A549 treated with DMSO at 1 μM for 4 hours (cell line): Measurements from ENCODE around the gene RANBP9. TPM values are rescaled to one million over a fixed set of nuclear protein-coding genes. Genes with fewer than 3 reads are reported as not detected.

Experiments
- total RNA-seq: library from RNA; stranded (reverse); fragments of 200-300 nt; extraction: Qiagen RNA extraction; gene quantifications from 5 replicates; pipeline ENCODE4 v1.2.3, GENCODE V29; 2022; ENCODE audit warnings: low read depth

Gene RANBP9
- total RNA-seq, result 11.8 to 16.5 TPM (median 14.4 TPM) in 5 replicates

DNA sequence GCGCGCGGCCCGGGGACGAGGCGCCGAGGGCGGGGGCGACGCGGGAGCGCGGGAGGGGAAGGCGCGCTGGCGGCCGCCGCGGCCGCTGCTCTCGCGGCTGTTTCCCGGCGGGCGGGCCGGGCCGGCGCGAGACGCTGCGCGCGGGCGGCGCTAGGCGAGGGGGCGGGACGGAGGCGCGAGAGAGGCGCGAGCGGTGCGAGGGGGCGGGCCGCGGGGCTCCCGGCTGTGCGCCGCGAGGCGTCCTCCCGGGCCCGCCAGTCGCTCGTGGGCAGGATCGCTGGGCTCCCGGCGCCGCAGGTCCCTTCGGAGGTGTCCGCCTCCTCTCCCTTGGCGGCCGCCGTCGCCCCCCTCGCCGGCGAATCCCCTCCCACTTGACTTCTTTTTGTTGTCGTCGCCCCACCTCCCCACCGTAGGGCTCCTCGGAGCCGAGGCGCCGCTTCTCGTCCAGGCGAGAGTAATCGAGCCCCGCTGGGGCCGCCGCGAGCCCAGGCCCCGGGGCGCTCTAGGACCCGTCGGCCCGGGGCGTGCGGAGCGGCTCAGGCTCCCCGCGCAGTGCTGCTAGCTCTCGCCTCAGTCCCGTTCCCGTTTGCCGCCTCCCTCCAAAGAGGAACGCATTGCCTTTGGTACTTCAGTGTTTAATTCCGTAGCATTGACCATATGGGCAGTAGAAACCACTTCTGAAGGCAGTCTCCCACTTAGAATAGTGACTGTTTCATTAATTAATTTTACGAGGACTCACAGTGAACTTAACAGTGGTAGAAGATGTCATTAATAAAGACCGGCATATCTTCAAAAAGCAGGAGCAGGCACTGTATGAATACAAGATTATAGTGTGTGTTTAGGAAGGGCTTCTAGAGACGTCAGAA, at the start of gene RANBP9:
RANBP9 (minus strand) TSS at position 103 of the 866 bp plus-strand sequence. CDS start 330 bp downstream, outside the sequence.

DNA sequence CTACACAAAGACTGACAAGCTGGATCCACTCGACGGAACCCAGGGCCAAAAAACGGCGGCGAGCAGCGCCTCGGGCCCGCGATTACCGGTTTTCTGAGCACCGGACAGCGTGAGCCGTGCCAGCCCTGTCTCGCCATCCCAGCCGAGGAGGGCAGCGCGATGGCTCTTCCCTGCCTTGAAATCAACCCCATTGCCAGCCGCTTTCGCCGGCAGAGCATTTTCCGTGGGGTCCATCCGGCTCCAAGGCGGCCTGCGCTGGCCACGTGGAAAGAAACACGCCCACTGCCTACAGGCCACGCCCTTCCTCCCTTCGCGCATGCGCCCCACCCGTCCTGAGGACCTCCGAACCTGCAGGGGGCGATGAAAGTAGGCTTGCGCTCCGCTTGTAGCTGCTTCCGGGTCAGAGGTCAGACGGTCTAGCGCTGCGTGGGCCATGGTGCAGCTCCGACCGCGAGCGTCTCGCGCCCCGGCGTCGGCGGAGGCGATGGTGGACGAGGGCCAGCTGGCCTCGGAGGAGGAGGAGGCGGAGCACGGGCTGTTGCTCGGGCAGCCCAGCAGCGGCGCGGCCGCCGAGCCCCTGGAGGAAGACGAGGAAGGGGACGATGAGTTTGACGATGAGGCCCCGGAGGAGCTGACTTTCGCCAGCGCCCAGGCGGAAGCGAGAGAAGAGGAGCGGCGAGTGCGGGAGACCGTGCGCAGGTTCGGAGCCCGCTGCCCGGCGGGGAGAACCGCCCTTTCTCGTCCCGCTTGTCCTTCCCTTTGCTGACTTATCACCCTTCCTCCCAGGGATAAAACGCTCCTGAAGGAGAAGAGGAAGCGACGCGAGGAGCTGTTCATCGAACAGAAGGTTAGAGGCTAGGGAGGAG, 96.5 kb downstream of the RANBP9 start, which contains the start of gene NOL7:
NOL7 (plus strand) TSS at position 410 of the 866 bp plus-strand sequence; CDS start at position 434, 24 bp downstream.

DNA sequence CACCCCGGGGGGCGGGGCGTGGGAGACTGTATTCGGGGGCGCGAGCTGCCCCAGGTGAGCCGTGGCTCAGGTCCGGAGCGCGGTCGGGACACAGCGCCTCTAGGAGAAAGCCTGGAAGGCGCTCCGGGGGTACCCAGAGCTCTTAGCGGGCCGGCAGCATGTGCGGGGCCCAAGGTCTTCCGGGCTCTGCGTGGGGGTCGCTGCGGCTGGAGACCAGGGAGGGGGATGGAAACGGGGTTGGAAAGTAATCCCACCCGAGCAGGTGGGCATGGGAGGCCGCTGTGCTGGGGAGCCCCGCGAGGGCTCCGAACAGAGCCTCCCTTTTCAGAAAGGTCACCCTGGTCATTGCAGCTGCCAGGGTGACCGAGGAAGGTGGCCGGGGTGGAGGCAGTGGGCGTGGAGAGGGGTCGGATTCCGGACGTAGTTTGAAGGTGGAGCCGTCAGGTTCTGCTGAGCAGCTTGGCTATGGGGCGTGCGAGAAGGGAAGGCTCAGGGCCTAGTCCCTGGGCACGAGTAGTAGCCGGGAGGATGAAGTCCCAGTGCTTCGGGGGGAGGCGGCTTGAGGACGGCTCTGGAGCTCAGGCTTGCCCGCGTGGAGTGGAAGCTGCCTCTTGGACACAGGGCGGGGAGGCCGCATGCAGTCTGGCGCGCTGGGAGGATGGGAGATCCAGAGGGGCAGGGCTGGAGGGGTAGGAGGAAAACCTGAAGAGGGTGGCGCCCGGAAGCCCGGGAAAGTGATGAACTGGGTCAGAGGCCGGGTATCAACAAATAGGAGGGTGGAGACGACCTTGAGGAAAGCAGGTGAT, 136.9 kb downstream of the RANBP9 start, which contains the start of gene SIRT5:
SIRT5 (plus strand) TSS at position 31 of the 806 bp plus-strand sequence. CDS start 9,510 bp downstream, outside the sequence.

Other genes with a start within 250 kb of the RANBP9 start
- 2.2 to 3.1 TPM (median 2.6 TPM) in 5 replicates for gene GFOD1, start 224.2 kb downstream of the RANBP9 start, total RNA-seq
- 3.3 to 4.9 TPM (median 4.1 TPM) in 5 replicates for gene SIRT5, start 137.2 kb downstream of the RANBP9 start, total RNA-seq
- gene NOL7, start 96.5 kb downstream of the RANBP9 start, total RNA-seq, result 70.1 to 73.8 TPM (median 72.0 TPM) in 5 replicates
- 8.4 to 15.7 TPM (median 14.3 TPM) in 5 replicates for gene MCUR1, start 102.7 kb upstream of the RANBP9 start, total RNA-seq
- gene RNF182, start 213.1 kb upstream of the RANBP9 start, total RNA-seq, result 2.9 to 4.0 TPM (median 3.4 TPM) in 5 replicates